Lung (tissue), 12 donors: ENCODE measurements around the gene IPO9. TPM values are rescaled to one million over a fixed set of nuclear protein-coding genes. Genes with fewer than 3 reads are reported as not detected.

Experiments
- ATAC-seq: fragments of 200-7000 bp; cut with Tn5 transposase; one replicate; pipeline ENCODE4 v1.9.1; 2020; ENCODE audit warnings: moderate number of reproducible peaks; ENCODE audit not compliant: insufficient read depth, low FRiP score
- DNase-seq, 3 donors: peaks; one replicate each; pipeline ENCODE4 v3.0.0-alpha.2; 2013 to 2017
- H3K27ac ChIP-seq, 2 donors: one replicate each; pipeline ENCODE4 v1.5.1; 2013; ENCODE audit warnings: mild to moderate bottlenecking in 2 of 2, moderate library complexity in 2 of 2, control low read depth in 1 of 2, inconsistent platforms in 1 of 2, low read depth in 1 of 2, low read length in 1 of 2
- H3K27me3 ChIP-seq, 3 donors: one replicate each; pipeline ENCODE4 v1.5.1; 2013; ENCODE audit warnings: low read length in 2 of 3; ENCODE audit not compliant: control insufficient read depth in 3 of 3, insufficient read depth in 3 of 3
- H3K36me3 ChIP-seq, 4 donors: one replicate each; pipeline ENCODE4 v1.5.1; 2013; ENCODE audit warnings: low read length in 4 of 4, mild to moderate bottlenecking in 1 of 4, moderate library complexity in 1 of 4; ENCODE audit not compliant: control insufficient read depth in 4 of 4, insufficient read depth in 4 of 4
- H3K4me1 ChIP-seq, 5 donors: one replicate each; pipeline ENCODE4 v1.5.1; 2013; ENCODE audit warnings: low read length in 5 of 5, mild to moderate bottlenecking in 2 of 5, moderate library complexity in 1 of 5; ENCODE audit not compliant: control insufficient read depth in 5 of 5, insufficient read depth in 5 of 5
- H3K4me3 ChIP-seq: one replicate; pipeline ENCODE4 v1.5.1; 2013; ENCODE audit warnings: mild to moderate bottlenecking, control low read depth, moderate library complexity
- H3K9ac ChIP-seq, 2 donors: one replicate each; pipeline ENCODE4 v1.5.1; 2013; ENCODE audit warnings: low read length in 2 of 2, control low read depth in 1 of 2; ENCODE audit not compliant: insufficient read depth in 1 of 2
- H3K9me3 ChIP-seq, 4 donors: one replicate each; pipeline ENCODE4 v1.5.1; 2013; ENCODE audit warnings: low read length in 3 of 4, mild to moderate bottlenecking in 1 of 4, moderate library complexity in 1 of 4; ENCODE audit not compliant: control insufficient read depth in 4 of 4, insufficient read depth in 3 of 4
- WGBS, 2 donors: extraction: QIAGEN DNeasy Blood & Tissue Kit; methylation state at CpG; one replicate each; pipeline ENCODE4 v1.1.7; 2013; 5-methylcytosine and 5-hydroxymethylcytosine counted together
- polyA plus RNA-seq, 2 donors: library from polyadenylated mRNA; stranded (reverse); fragments of 200-250 nt; gene quantifications; one replicate each; pipeline ENCODE4 v1.2.1, GENCODE V29; 2013
- total RNA-seq, 2 donors: library from RNA; depleted of rRNA in 1 of 2; stranded (reverse); fragments of >200 nt in 1 of 2; gene quantifications; one replicate each; pipeline ENCODE4 v1.2.1, GENCODE V29; 2014 to 2021
- TF ChIP-seq, protein P1 (sequence below): IDR thresholded peaks from 2 replicates; pipeline ENCODE4 v1.5.1; 2012; ENCODE audit warnings: mild to moderate bottlenecking; ENCODE audit errors: control extremely low read depth, extremely low read depth
- donor health status: control.
- donor health status: control.
- donor health status: Bipolar disorder and iron deficiency.
- donor health status: healthy.
- donor health status: DM: yes; HTN: yes; CAD: no.

The IPO9 gene
- total and polyA plus RNA-seq, 4 donors = 16.7 to 52.3 (median 30.8) TPM

DNA sequence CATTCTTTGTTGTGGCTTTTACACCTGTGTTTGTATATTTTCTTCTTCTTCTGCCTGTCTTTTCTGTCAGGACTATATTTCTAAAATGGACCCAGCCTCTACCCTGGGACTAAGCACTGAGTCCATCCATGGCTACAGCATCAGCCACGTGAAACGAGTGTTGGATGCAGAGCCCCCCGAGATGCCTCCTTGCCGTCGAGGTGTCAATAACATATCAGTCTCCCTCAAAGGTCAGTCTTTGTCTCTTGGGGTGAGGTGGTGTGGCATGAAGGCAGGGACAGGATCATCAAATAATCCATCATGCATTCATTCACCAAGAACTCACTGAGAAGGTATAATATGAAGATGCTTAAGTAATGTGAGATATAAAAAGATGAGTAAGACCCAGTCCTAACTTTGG lies 19.1 kb upstream of the IPO9 start:
- DNase-seq (no peak), ATAC-seq (no peak)
- Histone ChIP-seq H3K27me3 (no peaks in the 10 kb centered on the region), H3K9me3 (no peaks in the 10 kb centered on the region), H3K4me1 (no peaks in the 10 kb centered on the region), H3K9ac (no peak overlapping the region), H3K27ac (no peak overlapping the region), H3K36me3 (peaks cover 38 to 57% (median 43%) of the 10 kb centered on the region in 4 donors), H3K4me3 (no peak overlapping the region)
- 93 to 96% methylated on average over 5 of the region's 5 CpGs for WGBS, 2 donors
- TF ChIP-seq, protein P1, sequence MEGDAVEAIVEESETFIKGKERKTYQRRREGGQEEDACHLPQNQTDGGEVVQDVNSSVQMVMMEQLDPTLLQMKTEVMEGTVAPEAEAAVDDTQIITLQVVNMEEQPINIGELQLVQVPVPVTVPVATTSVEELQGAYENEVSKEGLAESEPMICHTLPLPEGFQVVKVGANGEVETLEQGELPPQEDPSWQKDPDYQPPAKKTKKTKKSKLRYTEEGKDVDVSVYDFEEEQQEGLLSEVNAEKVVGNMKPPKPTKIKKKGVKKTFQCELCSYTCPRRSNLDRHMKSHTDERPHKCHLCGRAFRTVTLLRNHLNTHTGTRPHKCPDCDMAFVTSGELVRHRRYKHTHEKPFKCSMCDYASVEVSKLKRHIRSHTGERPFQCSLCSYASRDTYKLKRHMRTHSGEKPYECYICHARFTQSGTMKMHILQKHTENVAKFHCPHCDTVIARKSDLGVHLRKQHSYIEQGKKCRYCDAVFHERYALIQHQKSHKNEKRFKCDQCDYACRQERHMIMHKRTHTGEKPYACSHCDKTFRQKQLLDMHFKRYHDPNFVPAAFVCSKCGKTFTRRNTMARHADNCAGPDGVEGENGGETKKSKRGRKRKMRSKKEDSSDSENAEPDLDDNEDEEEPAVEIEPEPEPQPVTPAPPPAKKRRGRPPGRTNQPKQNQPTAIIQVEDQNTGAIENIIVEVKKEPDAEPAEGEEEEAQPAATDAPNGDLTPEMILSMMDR = no peak

GRCh38 chr1:201810466-201811216 lies 18.3 kb upstream of the IPO9 start:
- WGBS, 2 donors = 95 to 96% methylated on average over 19 of the region's 19 CpGs
- H3K27me3 ChIP-seq = no peaks in the 10 kb centered on the region
- ATAC-seq = no peak
- TF ChIP-seq, protein P1 = no peak
- H3K9me3 ChIP-seq = no peaks in the 10 kb centered on the region
- no peak for DNase-seq
- H3K36me3 ChIP-seq = peaks cover 34 to 56% (median 40%) of the 10 kb centered on the region in 4 donors
- no peak overlapping the region for H3K27ac ChIP-seq
- H3K4me1 ChIP-seq = no peaks in the 10 kb centered on the region
- no peak overlapping the region for H3K9ac ChIP-seq
- H3K4me3 ChIP-seq = no peak overlapping the region

GRCh38 chr1:201813226-201813625 lies 15.7 kb upstream of the IPO9 start:
- Histone ChIP-seq H3K9me3 (no peaks in the 10 kb centered on the region), H3K4me1 (no peaks in the 10 kb centered on the region), H3K27ac (no peak overlapping the region), H3K36me3 (peaks cover 29 to 66% (median 37%) of the 10 kb centered on the region in 4 donors), H3K27me3 (no peaks in the 10 kb centered on the region), H3K9ac (no peak overlapping the region), H3K4me3 (no peak overlapping the region)
- DNase-seq (no peak), ATAC-seq (no peak)
- TF ChIP-seq, protein P1 = no peak
